CD4-positive, alpha-beta T cell (primary cell): ENCODE data around the gene VSTM2B. TPM values are rescaled to one million over a fixed set of nuclear protein-coding genes. Genes with fewer than 3 reads are reported as not detected.

ENCODE experiments used
- ATAC-seq: fragments of 200-7000 bp; cut with Tn5 transposase; one replicate; pipeline ENCODE4 v1.10.0; 2022; ENCODE audit warnings: mild to moderate bottlenecking; ENCODE audit not compliant: poor library complexity
- CTCF ChIA-PET: fragments of 350-600 bp; sonication (Branson Sonifier 250); formaldehyde crosslinking; loops from one replicate; lab custom pipeline; 2021; ENCODE audit warnings: antibody characterized with exemption, inconsistent platforms; lab: Charles Lee
- POLR2A ChIA-PET: fragments of 350-600 bp; sonication (Branson Sonifier 250); formaldehyde crosslinking; loops from one replicate; lab custom pipeline; 2021; ENCODE audit warnings: antibody characterized with exemption, inconsistent platforms; lab: Charles Lee
- DNase-seq, 14 experiments: peaks; one replicate each; pipeline ENCODE4 v3.0.0-alpha.2; 2013 to 2020; ENCODE audit warnings: mixed read lengths in 2 of 14
- H3K27ac ChIP-seq, 2 donors: one replicate each; pipeline versions ENCODE4 v1.5.1 to v1.7.0; 2013; ENCODE audit warnings: low read length in 2 of 2, low read depth in 1 of 2, mild to moderate bottlenecking in 1 of 2
- H3K27me3 ChIP-seq, 2 experiments: 1 replicate in 1 of 2; 2 replicates in 1 of 2; pipeline versions ENCODE4 v1.6.1 to v1.7.0; 2013; ENCODE audit warnings: low read length in 2 of 2, control low read depth in 1 of 2, mild to moderate bottlenecking in 1 of 2, moderate library complexity in 1 of 2; ENCODE audit not compliant: insufficient read depth in 2 of 2, control insufficient read depth in 1 of 2
- H3K36me3 ChIP-seq: one replicate; pipeline ENCODE4 v1.6.1; 2013; ENCODE audit warnings: low read length, control low read depth; ENCODE audit not compliant: insufficient read depth
- H3K4me1 ChIP-seq: one replicate; pipeline ENCODE4 v1.6.1; 2013; ENCODE audit warnings: low read length, control low read depth; ENCODE audit not compliant: insufficient read depth
- H3K4me3 ChIP-seq: one replicate; pipeline ENCODE4 v1.5.1; 2013; ENCODE audit warnings: mild to moderate bottlenecking, low read length, moderate library complexity
- H3K9me3 ChIP-seq, 2 experiments: 1 replicate in 1 of 2; 2 replicates in 1 of 2; pipeline versions ENCODE4 v1.6.1 to v1.7.0; 2013; ENCODE audit warnings: low read length in 2 of 2, mild to moderate bottlenecking in 2 of 2, control low read depth in 1 of 2, moderate library complexity in 1 of 2; ENCODE audit not compliant: control insufficient read depth in 1 of 2, insufficient read depth in 1 of 2
- H3K27ac Mint-ChIP-seq: one replicate; pipeline ENCODE4 v1.8.0; 2020; ENCODE audit warnings: mixed read lengths
- H3K27me3 Mint-ChIP-seq: one replicate; pipeline ENCODE4 v1.8.0; 2021; ENCODE audit warnings: mixed read lengths
- H3K36me3 Mint-ChIP-seq: one replicate; pipeline ENCODE4 v1.8.0; 2021; ENCODE audit warnings: low read depth, mixed read lengths
- H3K4me1 Mint-ChIP-seq: one replicate; pipeline ENCODE4 v1.8.0; 2021; ENCODE audit warnings: low read depth, mixed read lengths
- H3K4me3 Mint-ChIP-seq: one replicate; pipeline ENCODE4 v1.8.0; 2020; ENCODE audit warnings: mild to moderate bottlenecking, mixed read lengths
- H3K9me3 Mint-ChIP-seq: one replicate; pipeline ENCODE4 v1.8.0; 2020; ENCODE audit warnings: mixed read lengths
- intact Hi-C, 2 experiments: fragments of 100-400 bp; cut with DNase I in 1 of 2; cut with micrococcal nuclease in 1 of 2; formaldehyde crosslinking; loops; one replicate each; pipeline versions ENCODE4 v1.15.1 to v1.9.0; 2023 to 2025; cut with DNase I, micrococcal nuclease
- total RNA-seq, 174 experiments: library from RNA in 2 of 174; stranded (reverse) in 2 of 174; gene quantifications; one replicate each; pipeline ENCODE4 v1.2.3 and lab custom pipeline; 2021 to 2026
- TF ChIP-seq, protein P1 (sequence below): fragments of 200-600 bp; IDR thresholded peaks from one replicate; pipeline ENCODE4 v1.8.0; 2022; ENCODE audit warnings: antibody characterized with exemption, mild to moderate bottlenecking

Gene VSTM2B
- total RNA-seq, 2 experiments from 2014 or later: not detected

GRCh38 chr19:29482855-29483640 is 42.7 kb upstream of the VSTM2B start:
- intact Hi-C loops: no loop called here
- H3K27me3 Mint-ChIP-seq: peaks cover 54% of the 10 kb centered on the region
- CTCF ChIA-PET: no interaction called here

DNA sequence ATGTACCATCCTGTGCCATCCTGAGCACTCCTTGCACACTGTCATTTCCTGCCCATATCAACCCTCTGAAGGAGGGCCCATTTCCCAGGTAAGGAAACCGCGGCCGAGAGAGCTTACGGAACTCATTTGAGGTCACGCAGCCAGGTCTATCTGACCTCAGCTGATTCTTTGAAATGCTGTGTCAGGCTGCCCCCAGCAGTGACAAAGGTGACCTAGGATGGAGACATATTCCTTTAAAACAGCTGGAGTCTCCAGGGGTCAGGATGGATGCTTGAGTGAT is 42.2 kb upstream of the VSTM2B start:
- TF ChIP-seq, protein P1, sequence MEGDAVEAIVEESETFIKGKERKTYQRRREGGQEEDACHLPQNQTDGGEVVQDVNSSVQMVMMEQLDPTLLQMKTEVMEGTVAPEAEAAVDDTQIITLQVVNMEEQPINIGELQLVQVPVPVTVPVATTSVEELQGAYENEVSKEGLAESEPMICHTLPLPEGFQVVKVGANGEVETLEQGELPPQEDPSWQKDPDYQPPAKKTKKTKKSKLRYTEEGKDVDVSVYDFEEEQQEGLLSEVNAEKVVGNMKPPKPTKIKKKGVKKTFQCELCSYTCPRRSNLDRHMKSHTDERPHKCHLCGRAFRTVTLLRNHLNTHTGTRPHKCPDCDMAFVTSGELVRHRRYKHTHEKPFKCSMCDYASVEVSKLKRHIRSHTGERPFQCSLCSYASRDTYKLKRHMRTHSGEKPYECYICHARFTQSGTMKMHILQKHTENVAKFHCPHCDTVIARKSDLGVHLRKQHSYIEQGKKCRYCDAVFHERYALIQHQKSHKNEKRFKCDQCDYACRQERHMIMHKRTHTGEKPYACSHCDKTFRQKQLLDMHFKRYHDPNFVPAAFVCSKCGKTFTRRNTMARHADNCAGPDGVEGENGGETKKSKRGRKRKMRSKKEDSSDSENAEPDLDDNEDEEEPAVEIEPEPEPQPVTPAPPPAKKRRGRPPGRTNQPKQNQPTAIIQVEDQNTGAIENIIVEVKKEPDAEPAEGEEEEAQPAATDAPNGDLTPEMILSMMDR: no peak

More at GRCh38 chr19:29482855-29483640, 42.7 kb upstream of the VSTM2B start:
- TF ChIP-seq, protein P1: no peak
- Mint-ChIP-seq H3K27ac (no peak overlapping the region), H3K9me3 (peaks cover 10% of the 10 kb centered on the region), H3K4me3 (no peak overlapping the region), H3K4me1 (no peaks in the 10 kb centered on the region), H3K36me3 (no peaks in the 10 kb centered on the region)
- POLR2A ChIA-PET: no interaction called here
- H3K27me3 ChIP-seq: peaks cover 4 to 12% of the 10 kb centered on the region in 2 experiments
- H3K4me3 ChIP-seq: no peak overlapping the region
- peaks cover 10 to 43% of the 10 kb centered on the region in 2 experiments for H3K9me3 ChIP-seq
- DNase-seq (no peak), ATAC-seq (no peak)
- H3K4me1 ChIP-seq: no peaks in the 10 kb centered on the region
- H3K27ac ChIP-seq: no peak overlapping the region
- no peaks in the 10 kb centered on the region for H3K36me3 ChIP-seq

GRCh38 chr19:29483944-29484581 is 41.7 kb upstream of the VSTM2B start:
- ChIA-PET POLR2A (no interaction called here), CTCF (no interaction called here)
- DNase-seq (no peak), ATAC-seq (no peak)
- Histone ChIP-seq H3K36me3 (no peaks in the 10 kb centered on the region), H3K27me3 (peaks cover 4 to 15% of the 10 kb centered on the region in 2 experiments), H3K27ac (no peak overlapping the region), H3K9me3 (peaks cover 10 to 38% of the 10 kb centered on the region in 2 experiments), H3K4me3 (no peak overlapping the region), H3K4me1 (no peaks in the 10 kb centered on the region)
- Mint-ChIP-seq H3K4me1 (no peaks in the 10 kb centered on the region), H3K36me3 (no peaks in the 10 kb centered on the region), H3K4me3 (no peak overlapping the region), H3K9me3 (peaks cover 10% of the 10 kb centered on the region), H3K27ac (no peak overlapping the region), H3K27me3 (peaks cover 51% of the 10 kb centered on the region)
- TF ChIP-seq, protein P1: no peak
- intact Hi-C loops: no loop called here

More for the DNA sequence above, 42.2 kb upstream of the VSTM2B start:
- no peaks in the 10 kb centered on the region for H3K36me3 ChIP-seq
- peaks cover 4 to 15% of the 10 kb centered on the region in 2 experiments for H3K27me3 ChIP-seq
- POLR2A ChIA-PET: no interaction called here
- no peaks in the 10 kb centered on the region for H3K4me1 ChIP-seq
- DNase-seq (no peak), ATAC-seq (no peak)
- Mint-ChIP-seq H3K36me3 (no peaks in the 10 kb centered on the region), H3K9me3 (peaks cover 10% of the 10 kb centered on the region), H3K4me1 (no peaks in the 10 kb centered on the region), H3K27ac (no peak overlapping the region), H3K4me3 (no peak overlapping the region), H3K27me3 (peaks cover 50% of the 10 kb centered on the region)
- H3K9me3 ChIP-seq: peaks cover 10 to 43% of the 10 kb centered on the region in 2 experiments
- CTCF ChIA-PET: no interaction called here
- H3K4me3 ChIP-seq: no peak overlapping the region
- H3K27ac ChIP-seq: no peak overlapping the region
- intact Hi-C loops: no loop called here
